Colonic mucosa (tissue), 4 donors: Measurements from ENCODE around the gene UBTF. TPM values are rescaled to one million over a fixed set of nuclear protein-coding genes. Genes with fewer than 3 reads are reported as not detected.
A peak's percentile ranks its signal among the peaks of the same experiment; 100 is the strongest.

Source experiments
- DNase-seq: peaks from one replicate; pipeline ENCODE4 v3.0.0-alpha.2; 2020
- H3K27ac ChIP-seq: fragments of 200-600 bp; one replicate; pipeline ENCODE4 v1.8.0; 2021
- H3K27me3 ChIP-seq: fragments of 200-600 bp; one replicate; pipeline ENCODE4 v1.8.0; 2021
- H3K36me3 ChIP-seq: fragments of 200-600 bp; one replicate; pipeline ENCODE4 v1.8.0; 2021
- H3K4me1 ChIP-seq: fragments of 200-600 bp; one replicate; pipeline ENCODE4 v1.8.0; 2021; ENCODE audit warnings: mild to moderate bottlenecking
- H3K4me3 ChIP-seq: fragments of 200-600 bp; one replicate; pipeline ENCODE4 v1.8.0; 2021
- H3K9ac ChIP-seq, 2 donors: one replicate each; pipeline ENCODE4 v1.7.0; 2013; ENCODE audit warnings: control low read depth in 2 of 2, low read depth in 2 of 2, low read length in 2 of 2
- H3K9me3 ChIP-seq: fragments of 200-600 bp; one replicate; pipeline ENCODE4 v1.8.0; 2021
- intact Hi-C: fragments of 100-400 bp; cut with DNase I; formaldehyde crosslinking; loops from one replicate; pipeline ENCODE4 v1.14.1; 2022
- total RNA-seq, 2 donors: library from RNA; stranded (reverse); fragmentation: NEBNext Ultra II Directional in 1 of 2; extraction: Animal tissue kit (Norgen Biotek cat#: 25700) in 1 of 2; gene quantifications; one replicate each; pipeline ENCODE4 v1.2.1, GENCODE V29; 2021
- TF ChIP-seq, protein P1 (sequence below): fragments of 200-600 bp; IDR thresholded peaks from one replicate; pipeline ENCODE4 v1.8.0; 2022; ENCODE audit warnings: antibody characterized with exemption, mild to moderate bottlenecking
- donor health status: healthy.
- donor health status: DM: no; HTN: no; CAD: no.
- donor health status: DM: no; HTN: no; CAD: no.

Gene UBTF
- total RNA-seq, 2 donors from 2014 or later: 44.7 to 84.1 TPM

DNA sequence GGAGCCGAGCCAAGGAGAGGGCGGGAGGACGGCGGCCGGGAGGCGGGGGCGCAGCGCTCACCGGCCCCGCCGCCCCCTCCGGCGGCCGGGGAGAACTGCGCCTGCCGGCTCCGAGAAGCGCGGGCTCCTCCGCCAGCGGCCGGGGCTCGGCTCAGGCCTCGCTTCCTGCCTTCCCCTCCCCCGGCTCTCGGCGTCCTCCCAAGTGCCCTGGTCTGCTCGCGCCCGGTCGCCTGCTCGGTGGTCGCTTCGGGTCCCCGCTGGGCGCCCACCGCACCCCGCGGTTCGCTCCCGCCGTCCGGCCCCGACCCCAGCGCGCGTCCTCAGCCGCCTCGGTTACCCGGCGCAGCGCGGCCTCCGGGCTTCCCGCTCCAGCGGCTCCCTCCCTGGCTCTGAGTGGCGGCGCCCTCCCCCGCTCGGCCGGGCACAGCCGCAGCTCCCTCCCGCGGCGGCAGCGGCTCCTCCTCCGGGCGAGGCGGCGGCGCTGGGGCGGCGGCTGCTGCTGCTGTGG, 313 bp downstream of the UBTF start:
- Histone ChIP-seq H3K27ac (peak overlapping the region; percentile 99), H3K4me1 (no peaks in the 10 kb centered on the region), H3K36me3 (peaks cover 13% of the 10 kb centered on the region), H3K9ac (peak overlapping the region; percentile 64 to 83), H3K27me3 (no peaks in the 10 kb centered on the region), H3K9me3 (no peaks in the 10 kb centered on the region), H3K4me3 (peak overlapping the region; percentile 89)
- TF ChIP-seq, protein P1, sequence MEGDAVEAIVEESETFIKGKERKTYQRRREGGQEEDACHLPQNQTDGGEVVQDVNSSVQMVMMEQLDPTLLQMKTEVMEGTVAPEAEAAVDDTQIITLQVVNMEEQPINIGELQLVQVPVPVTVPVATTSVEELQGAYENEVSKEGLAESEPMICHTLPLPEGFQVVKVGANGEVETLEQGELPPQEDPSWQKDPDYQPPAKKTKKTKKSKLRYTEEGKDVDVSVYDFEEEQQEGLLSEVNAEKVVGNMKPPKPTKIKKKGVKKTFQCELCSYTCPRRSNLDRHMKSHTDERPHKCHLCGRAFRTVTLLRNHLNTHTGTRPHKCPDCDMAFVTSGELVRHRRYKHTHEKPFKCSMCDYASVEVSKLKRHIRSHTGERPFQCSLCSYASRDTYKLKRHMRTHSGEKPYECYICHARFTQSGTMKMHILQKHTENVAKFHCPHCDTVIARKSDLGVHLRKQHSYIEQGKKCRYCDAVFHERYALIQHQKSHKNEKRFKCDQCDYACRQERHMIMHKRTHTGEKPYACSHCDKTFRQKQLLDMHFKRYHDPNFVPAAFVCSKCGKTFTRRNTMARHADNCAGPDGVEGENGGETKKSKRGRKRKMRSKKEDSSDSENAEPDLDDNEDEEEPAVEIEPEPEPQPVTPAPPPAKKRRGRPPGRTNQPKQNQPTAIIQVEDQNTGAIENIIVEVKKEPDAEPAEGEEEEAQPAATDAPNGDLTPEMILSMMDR: peak; percentile 16
- DNase-seq: peak; percentile 61
- intact Hi-C loops: no loop called here

DNA sequence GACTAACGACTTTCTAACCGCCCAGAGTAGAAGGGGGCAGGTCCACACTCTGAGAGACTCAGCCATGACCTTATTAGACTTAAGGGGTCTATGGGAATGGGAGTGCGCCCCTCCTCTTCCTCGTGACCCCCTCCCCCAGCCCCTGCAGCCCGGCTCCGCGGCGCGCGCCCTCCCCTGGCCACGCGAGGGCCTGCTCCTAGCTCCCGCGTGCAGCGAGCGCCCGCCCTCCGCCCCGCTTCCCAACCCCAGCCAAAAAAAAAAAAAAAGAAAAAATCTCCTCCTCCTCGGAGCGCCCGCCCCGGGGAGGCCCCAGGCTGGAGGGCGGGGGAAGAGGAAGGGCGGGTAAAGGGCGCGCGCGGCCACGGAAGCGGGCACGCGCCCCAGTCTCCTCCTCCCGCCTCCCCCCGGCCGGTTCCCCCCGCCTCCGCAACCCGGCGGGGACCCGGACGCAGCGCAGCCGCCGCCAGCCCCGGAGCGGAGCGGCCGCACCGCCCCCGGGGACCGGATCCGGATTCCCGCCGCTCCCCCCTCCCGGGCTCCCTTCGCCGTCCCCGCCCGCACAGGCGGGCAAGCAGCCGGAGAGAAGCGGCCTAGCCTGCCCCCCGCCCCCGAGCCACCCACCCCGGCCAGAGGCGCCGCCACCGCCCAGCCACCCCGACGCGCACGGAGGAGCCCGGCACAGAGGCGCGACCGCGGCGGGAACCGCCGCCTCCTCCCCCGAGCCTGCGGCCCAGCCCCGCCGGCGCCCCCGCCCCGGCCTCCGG, 949 bp downstream of the UBTF start:
- Histone ChIP-seq H3K4me3 (peak overlapping the region; percentile 89), H3K9me3 (no peaks in the 10 kb centered on the region), H3K36me3 (peaks cover 15% of the 10 kb centered on the region), H3K27me3 (no peaks in the 10 kb centered on the region), H3K4me1 (no peaks in the 10 kb centered on the region), H3K9ac (peak overlapping the region; percentile 71 to 83), H3K27ac (peak overlapping the region; percentile 99)
- peak; percentile 89 for DNase-seq
- intact Hi-C loops: no loop called here
- TF ChIP-seq, protein P1: peak; percentile 58

DNA sequence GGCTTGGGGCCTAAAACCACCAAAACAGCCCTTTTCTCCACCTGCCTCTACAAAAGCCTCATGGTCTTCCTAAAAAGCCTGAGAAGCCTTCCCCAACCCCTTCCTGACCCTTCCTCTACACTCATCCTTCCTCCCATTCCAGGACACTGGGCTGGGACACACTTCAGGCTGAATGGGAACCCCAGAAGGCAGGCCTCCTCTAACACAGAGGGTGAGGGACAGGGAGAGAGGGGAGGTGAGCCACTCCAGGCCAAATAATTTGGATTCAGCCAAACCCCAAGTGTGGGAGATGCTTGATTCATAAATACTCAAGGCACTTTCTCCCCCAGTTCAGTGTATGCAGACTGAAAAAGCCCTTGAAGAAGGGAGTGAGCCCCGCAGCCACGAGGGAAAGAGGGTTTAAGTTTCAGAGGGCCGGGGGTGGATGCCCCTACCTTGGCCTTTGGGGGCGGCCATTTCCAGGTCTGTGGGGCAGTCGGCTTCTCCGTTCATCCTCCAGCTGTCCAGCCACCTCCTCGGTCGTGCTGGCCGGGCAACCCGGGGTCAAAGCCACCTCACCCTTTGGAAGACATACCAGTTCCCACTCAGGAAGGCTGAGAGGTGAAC, 1.6 kb downstream of the UBTF start:
- peak overlapping the region; percentile 38 to 71 for H3K9ac ChIP-seq
- no peaks in the 10 kb centered on the region for H3K4me1 ChIP-seq
- no peaks in the 10 kb centered on the region for H3K27me3 ChIP-seq
- TF ChIP-seq, protein P1: no peak
- intact Hi-C loops: no loop called here
- H3K9me3 ChIP-seq: no peaks in the 10 kb centered on the region
- peak overlapping the region; percentile 89 for H3K4me3 ChIP-seq
- H3K36me3 ChIP-seq: peaks cover 15% of the 10 kb centered on the region
- peak overlapping the region; percentile 99 for H3K27ac ChIP-seq
- DNase-seq: no peak

DNA sequence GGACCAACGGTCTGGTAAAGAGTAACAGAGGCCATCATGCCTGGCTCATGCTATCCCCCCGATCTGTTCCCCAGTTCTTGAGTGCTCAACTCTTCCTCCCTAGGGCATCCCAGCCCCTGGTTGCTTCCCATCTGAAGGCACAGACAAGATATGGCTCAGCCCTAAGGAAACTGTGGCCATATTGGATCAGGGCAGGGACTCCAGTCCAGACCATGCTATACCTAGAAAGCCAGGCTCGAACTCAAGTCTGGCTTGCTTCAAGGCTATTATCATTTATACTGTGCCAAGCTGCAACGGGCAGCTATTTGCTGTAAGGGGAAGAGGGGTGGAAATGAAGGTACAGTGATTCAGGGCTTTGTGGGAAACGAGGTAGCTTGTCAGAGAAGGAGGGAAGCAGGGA, 2.8 kb downstream of the UBTF start:
- no peaks in the 10 kb centered on the region for H3K27me3 ChIP-seq
- DNase-seq: no peak
- H3K27ac ChIP-seq: no peak overlapping the region
- no peaks in the 10 kb centered on the region for H3K4me1 ChIP-seq
- H3K36me3 ChIP-seq: peaks cover 15% of the 10 kb centered on the region
- H3K9me3 ChIP-seq: no peaks in the 10 kb centered on the region
- intact Hi-C loops: no loop called here
- H3K9ac ChIP-seq: peak overlapping the region in 1 of 2 donors; percentile 14
- no peak overlapping the region for H3K4me3 ChIP-seq
- TF ChIP-seq, protein P1: no peak

DNA sequence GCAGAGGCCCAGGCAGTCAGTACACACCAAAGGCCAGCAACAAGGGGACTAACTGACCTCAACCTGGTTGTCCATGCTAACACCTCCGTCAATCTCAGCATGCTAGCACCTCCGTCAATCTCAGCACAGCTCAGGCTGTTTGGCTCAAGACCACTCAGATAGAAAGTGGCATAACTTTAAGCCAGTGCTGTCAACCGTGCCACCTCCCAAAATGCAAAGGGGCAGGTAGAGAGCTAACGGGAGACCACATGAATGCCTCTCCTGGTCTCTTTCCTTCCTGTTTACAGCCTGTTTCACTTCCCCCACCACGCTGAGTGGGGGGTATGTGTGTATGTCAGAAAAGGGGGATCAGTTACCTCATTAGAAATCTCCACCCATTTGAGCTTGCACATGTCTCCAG, 3.3 kb downstream of the UBTF start:
- Histone ChIP-seq H3K36me3 (peaks cover 15% of the 10 kb centered on the region), H3K27ac (no peak overlapping the region), H3K4me1 (no peaks in the 10 kb centered on the region), H3K9me3 (no peaks in the 10 kb centered on the region), H3K9ac (peak overlapping the region in 1 of 2 donors; percentile 14), H3K27me3 (no peaks in the 10 kb centered on the region), H3K4me3 (no peak overlapping the region)
- intact Hi-C loops: no loop called here
- TF ChIP-seq, protein P1: no peak
- DNase-seq: no peak
